K562 (cell line): Measurements from ENCODE around the gene DDR1. TPM values are rescaled to one million over a fixed set of nuclear protein-coding genes. Genes with fewer than 3 reads are reported as not detected.

Source experiments
- ATAC-seq: fragments of 200-7000 bp; cut with Tn5 transposase; 3 replicates; pipeline ENCODE4 v1.9.1; 2020; ENCODE audit warnings: moderate library complexity
- BruUV-seq: library from RNA; stranded (reverse); fragments of 400-500 nt; replicated peaks from 2 replicates; lab custom pipeline; 2021; lab: Mats Ljungman, UMichigan
- CTCF ChIA-PET: fragments of 300-600 bp; formaldehyde crosslinking; extraction: SDS; loops from one replicate; lab custom pipeline; 2021; ENCODE audit warnings: low intra/inter-chr PET ratio; lab: Yijun Ruan, JAX
- POLR2A ChIA-PET: fragments of 300-600, 350-650 bp; sonication (Branson Sonifier 250); formaldehyde crosslinking; extraction: SDS; loops from one replicate; lab custom pipeline; 2021; ENCODE audit warnings: antibody characterized with exemption, inconsistent platforms; lab: Yijun Ruan, JAX
- DNase-seq, 4 experiments: peaks; one replicate each; pipeline versions ENCODE4 v3.0.0 to v3.0.0-alpha.2; 2011 to 2018; ENCODE audit warnings: low spot score in 3 of 4, mixed read lengths in 3 of 4; ENCODE audit errors: extremely low read depth in 1 of 4
- FAIRE-seq: peaks from 2 replicates; lab custom pipeline; 2011; peaks lifted over from hg19 to GRCh38; lab: Jason Lieb, UNC
- H2AFZ ChIP-seq: 2 replicates; pipeline ENCODE4 v1.6.0; 2011; ENCODE audit warnings: low read depth, low read length, control low read depth, inconsistent platforms
- H3K27ac ChIP-seq: fragments of 200-600 bp; 3 replicates; pipeline ENCODE4 v1.8.0; 2011; ENCODE audit warnings: low read depth, mild to moderate bottlenecking, control low read depth, inconsistent platforms, low read length, moderate library complexity, mixed read lengths; ENCODE audit errors: extremely low read depth
- H3K27me3 ChIP-seq, 2 experiments: fragments of 300-600 bp in 1 of 2; 2 replicates in 1 of 2; 3 replicates in 1 of 2; pipeline versions ENCODE4 v1.6.0 to v1.8.0; 2011; ENCODE audit warnings: inconsistent platforms in 2 of 2, low read length in 2 of 2, mild to moderate bottlenecking in 1 of 2, mixed read lengths in 1 of 2, moderate library complexity in 1 of 2; ENCODE audit not compliant: control insufficient read depth in 2 of 2, insufficient read depth in 2 of 2
- H3K36me3 ChIP-seq: fragments of 300-600 bp; 3 replicates; pipeline ENCODE4 v1.8.0; 2011; ENCODE audit warnings: mild to moderate bottlenecking, low read length, inconsistent platforms; ENCODE audit not compliant: control insufficient read depth, insufficient read depth
- H3K4me1 ChIP-seq, 2 experiments: fragments of 200-600 bp in 1 of 2; replicated peaks in 1 of 2; 2 replicates in 1 of 2; 3 replicates in 1 of 2; pipeline versions ENCODE4 v1.5.1 to v1.8.0; 2011; ENCODE audit warnings: inconsistent platforms in 2 of 2, low read length in 2 of 2, mild to moderate bottlenecking in 1 of 2, mixed read lengths in 1 of 2, moderate library complexity in 1 of 2; ENCODE audit not compliant: control insufficient read depth in 2 of 2, insufficient read depth in 2 of 2
- H3K4me2 ChIP-seq: 2 replicates; pipeline ENCODE4 v1.6.1; 2011; ENCODE audit warnings: low read length, control low read depth, inconsistent platforms, mixed read lengths; ENCODE audit not compliant: insufficient read depth
- H3K4me3 ChIP-seq: fragments of 200-600 bp; sonication (generic), shearing (Covaris generic); 2 replicates; pipeline ENCODE4 v1.5.1; 2016; ENCODE audit warnings: control low read depth, inconsistent platforms
- H3K79me2 ChIP-seq: fragments of 200-600 bp; 3 replicates; pipeline ENCODE4 v1.8.0; 2011; ENCODE audit warnings: low read length, inconsistent platforms; ENCODE audit not compliant: control insufficient read depth, insufficient read depth
- H3K9ac ChIP-seq, 2 experiments: 2 replicates each; pipeline versions ENCODE4 v1.6.0 to v1.6.1; 2011; ENCODE audit warnings: low read depth in 2 of 2, low read length in 2 of 2, control low read depth in 1 of 2, inconsistent platforms in 1 of 2, mild to moderate bottlenecking in 1 of 2, mixed read lengths in 1 of 2; ENCODE audit not compliant: insufficient read depth in 1 of 2
- H3K9me1 ChIP-seq: one replicate; pipeline ENCODE4 v1.6.0; 2011; ENCODE audit warnings: inconsistent platforms, mild to moderate bottlenecking, low read length, moderate library complexity; ENCODE audit not compliant: control insufficient read depth, insufficient read depth
- H3K9me3 ChIP-seq: replicated peaks from 2 replicates; pipeline ENCODE4 v1.5.1; 2011; ENCODE audit warnings: low read depth, low read length, inconsistent platforms; ENCODE audit not compliant: control insufficient read depth, insufficient read depth
- H4K20me1 ChIP-seq: replicated peaks from 2 replicates; pipeline ENCODE4 v1.6.1; 2011; ENCODE audit warnings: low read length, inconsistent platforms, mixed read lengths; ENCODE audit not compliant: control insufficient read depth, insufficient read depth
- ARID3A ChIP-seq: IDR thresholded peaks from 2 replicates; pipeline ENCODE4 v1.6.1; 2012; ENCODE audit warnings: low read depth, low read length, improper control_type of control experiment, borderline replicate concordance
- CREM ChIP-seq: IDR thresholded peaks from 2 replicates; pipeline ENCODE4 v1.6.1; 2014; ENCODE audit warnings: antibody characterized with exemption, low read depth
- EP300 ChIP-seq: IDR thresholded peaks from 2 replicates; pipeline ENCODE4 v1.6.1; 2012; ENCODE audit warnings: low read length, improper control_type of control experiment
- MNT ChIP-seq, 2 experiments: fragments of 450-650 bp; conservative IDR thresholded peaks; 2 replicates each; pipeline ENCODE4 v1.6.1; 2017; ENCODE audit warnings: mild to moderate bottlenecking in 2 of 2, moderate library complexity in 2 of 2
- NCOA1 ChIP-seq: fragments of 450-650 bp; IDR thresholded peaks from 2 replicates; pipeline ENCODE4 v1.6.1; 2016; ENCODE audit warnings: low read depth
- NCOA6 ChIP-seq: fragments of 450-650 bp; IDR thresholded peaks from 2 replicates; pipeline ENCODE4 v1.6.1; 2017; ENCODE audit warnings: mild to moderate bottlenecking
- NCOR1 ChIP-seq: fragments of 450-650 bp; IDR thresholded peaks from 2 replicates; pipeline ENCODE4 v1.6.1; 2016; ENCODE audit warnings: mild to moderate bottlenecking, moderate library complexity
- POLR2A ChIP-seq: fragments of 450-650 bp; conservative IDR thresholded peaks from 2 replicates; pipeline ENCODE4 v1.6.1; 2016
- RNF2 ChIP-seq: sonication (generic); IDR thresholded peaks from 2 replicates; pipeline ENCODE4 v1.6.1; 2016
- SMARCA5 ChIP-seq: fragments of 450-650 bp; IDR thresholded peaks from 2 replicates; pipeline ENCODE4 v1.6.1; 2016
- TAF15 ChIP-seq: fragments of 200-400 bp; formaldehyde crosslinking; IDR thresholded peaks from 2 replicates; pipeline ENCODE4 v1.6.1; 2017; ENCODE audit warnings: mild to moderate bottlenecking, low read depth, low read length, moderate library complexity
- ZNF165 ChIP-seq: fragments of 250-450 bp; sonication (Bioruptor Pico); IDR thresholded peaks from 2 replicates; pipeline ENCODE4 v1.4.0; 2020; ENCODE audit warnings: borderline replicate concordance
- ZNF589 ChIP-seq: fragments of 200-800 bp; sonication (Bioruptor generic); IDR thresholded peaks from 2 replicates; pipeline ENCODE4 v1.6.1; 2016; ENCODE audit warnings: low read depth, missing genetic modification characterization, missing compliant biosample characterization
- ZNF592 ChIP-seq: fragments of 450-650 bp; IDR thresholded peaks from 2 replicates; pipeline ENCODE4 v1.6.1; 2017; ENCODE audit warnings: antibody characterized with exemption, mild to moderate bottlenecking
- WGBS: fragments of 100-300 bp; shearing (Covaris generic); methylation state at CpG from one replicate; pipeline ENCODE4 v1.1.6; 2016; ENCODE audit warnings: low coverage, mixed read lengths; ENCODE audit not compliant: insufficient coverage; ENCODE audit errors: missing lambda C conversion rate; 5-methylcytosine and 5-hydroxymethylcytosine counted together
- in situ Hi-C: fragments of 300-500 bp; cut with MboI; formaldehyde crosslinking; loops from 4 replicates; pipeline ENCODE4 v1.15.0; 2018; ENCODE audit warnings: inconsistent platforms, mixed read lengths
- intact Hi-C: fragments of 100-400 bp; cut with micrococcal nuclease; formaldehyde crosslinking; loops from 2 replicates; pipeline ENCODE4 v1.14.2; 2022
- polyA plus RNA-seq, 8 experiments: library from polyadenylated mRNA; depleted of rRNA in 4 of 8; stranded (reverse) in 5 of 8; unstranded in 3 of 8; fragments of >200 nt; fragmentation: Nextera tagmentation in 2 of 8; fragmentation: Illumina TruSeq in 1 of 8; extraction: Ambion mirVana in 2 of 8; extraction: Trizol in 1 of 8; gene quantifications; 2 replicates each; pipeline versions ENCODE4 v1.2.1 to v1.2.3, GENCODE V29; 2011 to 2014; ENCODE audit warnings: inconsistent platforms in 1 of 8, missing spikeins in 1 of 8
- total RNA-seq, 7 experiments: library from RNA; depleted of rRNA in 6 of 7; stranded (reverse); fragments of >200 nt in 6 of 7; fragmentation: Illumina TruSeq in 2 of 7; extraction: Trizol in 2 of 7; gene quantifications; 2 replicates each; pipeline versions ENCODE4 v1.2.1 to v1.2.3, GENCODE V29; 2011 to 2021; ENCODE audit warnings: low replicate concordance in 1 of 7

Gene DDR1
- total and polyA plus RNA-seq, 9 of the 15 experiments (the other 6 are each of a cell fraction or from before 2014, with no cell fraction given), result 1.4 to 44.6 (median 12.2) TPM

- no TSS peak for BruUV-seq
- no peak for FAIRE-seq
- Histone ChIP-seq H3K27me3 (no peaks in the 10 kb centered on the region), H3K4me2 (no peak overlapping the region), H3K9me1 (no peaks in the 10 kb centered on the region), H3K36me3 (no peaks in the 10 kb centered on the region), H3K79me2 (no peaks in the 10 kb centered on the region), H3K9ac (no peak overlapping the region), H3K27ac (no peak overlapping the region), H2AFZ (peak overlapping the region; percentile 51), H3K4me1 (no peaks in the 10 kb centered on the region; a peak in 1 of 5 replicates)
- POLR2A ChIA-PET, result interaction anchor here (0.6 to 1.6 kb wide), 6 partner anchors 11 to 86 kb away, joined by 3 to 9 read pairs (median 4); no protein-coding TSS in a partner anchor
- no peak; the same call in 1 of the 3 replicates for ATAC-seq
- CTCF ChIA-PET, result no interaction called here
- TF ChIP-seq CREM, result no peak
- TF ChIP-seq ZNF589, result no peak
- TF ChIP-seq ZNF165 (CRISPR knock-in tag), result no peak
- TF ChIP-seq NCOA6, result no peak
- no peak for TF ChIP-seq POLR2A
- no peak for TF ChIP-seq ZNF592
- no peak for TF ChIP-seq NCOR1
- TF ChIP-seq TAF15, result no peak
- no peak for TF ChIP-seq EP300
- TF ChIP-seq ARID3A, result no peak
- no peak for TF ChIP-seq SMARCA5
- no peak for TF ChIP-seq NCOA1
- no peak for TF ChIP-seq MNT (conservative IDR thresholded peaks at IDR 0.05)
- no peak for TF ChIP-seq RNF2
- TF ChIP-seq, all 486 proteins: peak for 0
- peak in 1 of 4 experiments; percentile 8 for DNase-seq
- Histone ChIP-seq H3K9me3 (peaks cover 8% of the 10 kb centered on the region), H4K20me1 (no peaks in the 10 kb centered on the region), H3K4me3 (no peak overlapping the region)
- 64% methylated on average over 10 of the region's 10 CpGs for WGBS
- in situ Hi-C loops, result no loop called here
- intact Hi-C loops, result no loop called here
Observed at GRCh38 chr6:30862156-30862875, 22.0 kb upstream of the DDR1 start.
